ENCODE data around the gene HNF4A. TPM values are rescaled to one million over a fixed set of nuclear protein-coding genes. Genes with fewer than 3 reads are reported as not detected.

HNF4A gene
- total RNA-seq, 1 donor from 2014 or later: 0.18 TPM

- peak; percentile 94 for DNase-seq
- no peaks in the 10 kb centered on the region for H3K9me3 ChIP-seq
- H3K36me3 ChIP-seq: peaks cover 12% of the 10 kb centered on the region
- ATAC-seq: peak; percentile 99
- H3K4me3 ChIP-seq: peak within 1 kb of the TSS; percentile 78
- peak; percentile 39 for TF ChIP-seq CTCF (IDR thresholded peaks at IDR 0.05)
- H3K27ac ChIP-seq: peak within 1 kb of the TSS; percentile 92
- H3K4me1 ChIP-seq: peaks cover 17% of the 10 kb centered on the region
- intact Hi-C loops (cut with DNase I): no loop called here
- H3K27me3 ChIP-seq (ENCODE audit: low read depth): no peaks in the 10 kb centered on the region
Observed at GRCh38 chr20:44475694-44476560, 120.4 kb downstream of the HNF4A start, which contains the start of gene TTPAL. Gene TTPAL (plus strand): TSS chr20:44475874. CDS start chr20:44480000, 4,126 bp downstream.

GRCh38 chr20:44477151-44477550 lies 121.7 kb downstream of the HNF4A start:
- ATAC-seq: no peak
- peaks cover 23% of the 10 kb centered on the region for H3K36me3 ChIP-seq
- H3K9me3 ChIP-seq: no peaks in the 10 kb centered on the region
- H3K4me3 ChIP-seq: no peak overlapping the region
- no peak for TF ChIP-seq CTCF (IDR thresholded peaks at IDR 0.05)
- DNase-seq: no peak
- no peaks in the 10 kb centered on the region for H3K27me3 ChIP-seq (ENCODE audit: low read depth)
- H3K27ac ChIP-seq: no peak overlapping the region
- intact Hi-C loops (cut with DNase I): no loop called here
- peaks cover 17% of the 10 kb centered on the region for H3K4me1 ChIP-seq

GRCh38 chr20:44478206-44478605 lies 122.7 kb downstream of the HNF4A start:
- H3K4me1 ChIP-seq: peaks cover 17% of the 10 kb centered on the region
- no peak for DNase-seq
- H3K27me3 ChIP-seq (ENCODE audit: low read depth): no peaks in the 10 kb centered on the region
- intact Hi-C loops (cut with DNase I): no loop called here
- no peak overlapping the region for H3K27ac ChIP-seq
- no peak for ATAC-seq
- H3K9me3 ChIP-seq: no peaks in the 10 kb centered on the region
- peaks cover 33% of the 10 kb centered on the region for H3K36me3 ChIP-seq
- H3K4me3 ChIP-seq: no peak overlapping the region
- no peak for TF ChIP-seq CTCF (IDR thresholded peaks at IDR 0.05)

- Histone ChIP-seq H3K36me3 (peaks cover 45% of the 10 kb centered on the region), H3K4me1 (peaks cover 17% of the 10 kb centered on the region), H3K4me3 (no peak overlapping the region), H3K27me3 (ENCODE audit: low read depth) (no peaks in the 10 kb centered on the region), H3K27ac (no peak overlapping the region), H3K9me3 (no peaks in the 10 kb centered on the region)
- no peak for TF ChIP-seq CTCF (IDR thresholded peaks at IDR 0.05)
- intact Hi-C loops (cut with DNase I): no loop called here
- no peak for DNase-seq
- no peak for ATAC-seq
Observed at GRCh38 chr20:44479643-44480042, 124.1 kb downstream of the HNF4A start.

- Histone ChIP-seq H3K27ac (no peak overlapping the region), H3K36me3 (peaks cover 49% of the 10 kb centered on the region), H3K27me3 (ENCODE audit: low read depth) (no peaks in the 10 kb centered on the region), H3K4me3 (no peak overlapping the region), H3K4me1 (peaks cover 15% of the 10 kb centered on the region), H3K9me3 (no peaks in the 10 kb centered on the region)
- intact Hi-C loops (cut with DNase I): no loop called here
- ATAC-seq (no peak), DNase-seq (no peak)
- no peak for TF ChIP-seq CTCF (IDR thresholded peaks at IDR 0.05)
Observed at GRCh38 chr20:44480097-44480496, 124.6 kb downstream of the HNF4A start.
